ENCODE data around the gene OCA2. TPM values are rescaled to one million over a fixed set of nuclear protein-coding genes. Genes with fewer than 3 reads are reported as not detected.

Gene OCA2
- total RNA-seq, 1 donor from 2014 or later = not detected

- DNase-seq (ENCODE audit: low read depth in 2 of 2) = no peak
Observed at GRCh38 chr15:28120359-28120640, 21.2 kb upstream of the OCA2 start.

- no peak for DNase-seq (ENCODE audit: low read depth in 2 of 2)
Observed at GRCh38 chr15:28118531-28118930, 19.4 kb upstream of the OCA2 start.

- DNase-seq (ENCODE audit: low read depth in 2 of 2) = no peak
Observed at GRCh38 chr15:28118083-28118482, 19.0 kb upstream of the OCA2 start.

GRCh38 chr15:28117432-28117990 lies 18.4 kb upstream of the OCA2 start:
- no peak for DNase-seq (ENCODE audit: low read depth in 2 of 2)

GRCh38 chr15:28116521-28117431 lies 17.7 kb upstream of the OCA2 start:
- DNase-seq (ENCODE audit: low read depth in 2 of 2) = no peak

GRCh38 chr15:28115871-28116270 lies 16.8 kb upstream of the OCA2 start:
- DNase-seq (ENCODE audit: low read depth in 2 of 2) = no peak

- DNase-seq (ENCODE audit: low read depth in 2 of 2) = no peak
Observed at GRCh38 chr15:28114721-28115622, 15.9 kb upstream of the OCA2 start.

- DNase-seq (ENCODE audit: low read depth in 2 of 2) = no peak
Observed at GRCh38 chr15:28114114-28114455, 15.0 kb upstream of the OCA2 start.

- no peak for DNase-seq (ENCODE audit: low read depth in 2 of 2)
Observed at GRCh38 chr15:28113394-28114113, 14.4 kb upstream of the OCA2 start.

GRCh38 chr15:28112962-28113361 lies 13.8 kb upstream of the OCA2 start:
- DNase-seq (ENCODE audit: low read depth in 2 of 2) = no peak

- no peak for DNase-seq (ENCODE audit: low read depth in 2 of 2)
Observed at GRCh38 chr15:28112101-28112760, 13.1 kb upstream of the OCA2 start.

GRCh38 chr15:28111543-28111942 lies 12.4 kb upstream of the OCA2 start:
- no peak for DNase-seq (ENCODE audit: low read depth in 2 of 2)

GRCh38 chr15:28110481-28110881 lies 11.4 kb upstream of the OCA2 start:
- DNase-seq (ENCODE audit: low read depth in 2 of 2) = no peak

GRCh38 chr15:28109626-28110455 lies 10.7 kb upstream of the OCA2 start:
- no peak for DNase-seq (ENCODE audit: low read depth in 2 of 2)

GRCh38 chr15:28107904-28108275 lies 8.8 kb upstream of the OCA2 start:
- DNase-seq (ENCODE audit: low read depth in 2 of 2) = peak in 1 of 2 donors; percentile 4

GRCh38 chr15:28107111-28107903 lies 8.2 kb upstream of the OCA2 start:
- peak in 1 of 2 donors; percentile 26 for DNase-seq (ENCODE audit: low read depth in 2 of 2)

GRCh38 chr15:28106294-28107110 lies 7.4 kb upstream of the OCA2 start:
- no peak for DNase-seq (ENCODE audit: low read depth in 2 of 2)

GRCh38 chr15:28105793-28106192 lies 6.7 kb upstream of the OCA2 start:
- no peak for DNase-seq (ENCODE audit: low read depth in 2 of 2)

Data from dermis microvascular lymphatic vessel endothelial cell (primary cell).